OCI-LY3 (cell line): ENCODE results near the gene ZEB2.

Experiments
- EZH2phosphoT487 ChIP-seq: fragments of 200-600 bp; shearing (Covaris generic); IDR thresholded peaks from 2 replicates; pipeline ENCODE4 v1.6.1; 2018; ENCODE audit warnings: antibody characterized with exemption, mixed run types, low read depth
- TF ChIP-seq, protein P1 (sequence below): fragments of 200-600, 300-600 bp; sonication (generic); IDR thresholded peaks from 2 replicates; pipeline ENCODE4 v1.5.1; 2014; ENCODE audit warnings: antibody characterized with exemption, low read length, low read depth

DNA sequence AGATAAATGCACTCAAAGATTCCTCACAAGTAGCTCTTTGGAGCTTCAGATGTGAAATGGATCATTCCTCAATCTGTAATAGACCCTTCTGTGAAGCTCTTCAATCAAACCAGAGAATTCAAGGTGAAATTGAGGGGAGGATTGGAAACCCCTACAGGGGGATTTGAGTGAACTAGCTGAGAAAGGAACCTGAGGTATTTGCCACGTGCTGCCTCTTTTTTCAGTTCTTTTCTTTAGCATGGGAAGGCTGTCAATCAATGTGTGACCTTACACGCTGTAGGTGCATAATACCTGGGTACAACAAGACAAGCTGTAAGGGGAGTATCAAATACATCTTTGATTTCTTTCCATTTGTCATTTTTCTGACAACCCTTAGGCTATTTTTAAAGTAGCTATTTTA lies 46.5 kb upstream of the ZEB2 start:
- TF ChIP-seq, protein P1, sequence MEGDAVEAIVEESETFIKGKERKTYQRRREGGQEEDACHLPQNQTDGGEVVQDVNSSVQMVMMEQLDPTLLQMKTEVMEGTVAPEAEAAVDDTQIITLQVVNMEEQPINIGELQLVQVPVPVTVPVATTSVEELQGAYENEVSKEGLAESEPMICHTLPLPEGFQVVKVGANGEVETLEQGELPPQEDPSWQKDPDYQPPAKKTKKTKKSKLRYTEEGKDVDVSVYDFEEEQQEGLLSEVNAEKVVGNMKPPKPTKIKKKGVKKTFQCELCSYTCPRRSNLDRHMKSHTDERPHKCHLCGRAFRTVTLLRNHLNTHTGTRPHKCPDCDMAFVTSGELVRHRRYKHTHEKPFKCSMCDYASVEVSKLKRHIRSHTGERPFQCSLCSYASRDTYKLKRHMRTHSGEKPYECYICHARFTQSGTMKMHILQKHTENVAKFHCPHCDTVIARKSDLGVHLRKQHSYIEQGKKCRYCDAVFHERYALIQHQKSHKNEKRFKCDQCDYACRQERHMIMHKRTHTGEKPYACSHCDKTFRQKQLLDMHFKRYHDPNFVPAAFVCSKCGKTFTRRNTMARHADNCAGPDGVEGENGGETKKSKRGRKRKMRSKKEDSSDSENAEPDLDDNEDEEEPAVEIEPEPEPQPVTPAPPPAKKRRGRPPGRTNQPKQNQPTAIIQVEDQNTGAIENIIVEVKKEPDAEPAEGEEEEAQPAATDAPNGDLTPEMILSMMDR: no peak
- TF ChIP-seq EZH2phosphoT487: no peak
